Measurements from ENCODE around the gene PGAP1.

The PGAP1 gene

GRCh38 chr2:196967116-196967515 is 40.6 kb upstream of the PGAP1 start:
- peak overlapping the region; percentile 9 for H3K4me3 ChIP-seq (ENCODE audit: low read length)
- TF ChIP-seq CTCF (conservative IDR thresholded peaks at IDR 0.05; ENCODE audit: low read depth, low read length): no peak
- no peak for DNase-seq (ENCODE audit: low read depth)

- TF ChIP-seq CTCF (conservative IDR thresholded peaks at IDR 0.05; ENCODE audit: low read depth, low read length): no peak
Measured at GRCh38 chr2:196966061-196966460, 39.6 kb upstream of the PGAP1 start.

GRCh38 chr2:196965651-196966050 is 39.1 kb upstream of the PGAP1 start:
- H3K4me3 ChIP-seq (ENCODE audit: low read length): no peak overlapping the region
- no peak for DNase-seq (ENCODE audit: low read depth)

More at GRCh38 chr2:196966061-196966460, 39.6 kb upstream of the PGAP1 start:
- no peak for DNase-seq (ENCODE audit: low read depth)
- no peak overlapping the region for H3K4me3 ChIP-seq (ENCODE audit: low read length)

GRCh38 chr2:196963961-196964360 is 37.5 kb upstream of the PGAP1 start:
- no peak for DNase-seq (ENCODE audit: low read depth)
- no peak for TF ChIP-seq CTCF (conservative IDR thresholded peaks at IDR 0.05; ENCODE audit: low read depth, low read length)
- no peak overlapping the region for H3K4me3 ChIP-seq (ENCODE audit: low read length)

More at GRCh38 chr2:196965651-196966050, 39.1 kb upstream of the PGAP1 start:
- no peak for TF ChIP-seq CTCF (conservative IDR thresholded peaks at IDR 0.05; ENCODE audit: low read depth, low read length)

- DNase-seq (ENCODE audit: low read depth): no peak
- no peak for TF ChIP-seq CTCF (conservative IDR thresholded peaks at IDR 0.05; ENCODE audit: low read depth, low read length)
- H3K4me3 ChIP-seq (ENCODE audit: low read length): no peak overlapping the region
Measured at GRCh38 chr2:196963043-196963442, 36.5 kb upstream of the PGAP1 start.

GRCh38 chr2:196962325-196962724 is 35.8 kb upstream of the PGAP1 start:
- DNase-seq (ENCODE audit: low read depth): no peak
- H3K4me3 ChIP-seq (ENCODE audit: low read length): no peak overlapping the region
- no peak for TF ChIP-seq CTCF (conservative IDR thresholded peaks at IDR 0.05; ENCODE audit: low read depth, low read length)

GRCh38 chr2:196961889-196962288 is 35.4 kb upstream of the PGAP1 start:
- DNase-seq (ENCODE audit: low read depth): no peak
- no peak overlapping the region for H3K4me3 ChIP-seq (ENCODE audit: low read length)
- no peak for TF ChIP-seq CTCF (conservative IDR thresholded peaks at IDR 0.05; ENCODE audit: low read depth, low read length)

Data from retinal pigment epithelial cell (primary cell).